Islet of Langerhans (tissue), 1 donor: ENCODE measurements around the gene BCL2.

Source experiments
- FAIRE-seq: peaks from one replicate; lab custom pipeline; 2011; peaks lifted over from hg19 to GRCh38; lab: Jason Lieb, UNC

BCL2 gene

GRCh38 chr18:63083020-63083531 lies 236.5 kb downstream of the BCL2 start:
- no peak for FAIRE-seq

GRCh38 chr18:63082366-63083019 lies 237.1 kb downstream of the BCL2 start:
- FAIRE-seq, result no peak

- no peak for FAIRE-seq
Observed at GRCh38 chr18:63079114-63079513, 240.5 kb downstream of the BCL2 start.

- FAIRE-seq, result no peak
Observed at GRCh38 chr18:63078471-63078870, 241.1 kb downstream of the BCL2 start.

- no peak for FAIRE-seq
Observed at GRCh38 chr18:63074981-63075404, 244.6 kb downstream of the BCL2 start.

GRCh38 chr18:63073481-63073880 lies 246.1 kb downstream of the BCL2 start:
- FAIRE-seq, result no peak
